B cell (primary cell): Measurements from ENCODE around the gene TTC23L. TPM values are rescaled to one million over a fixed set of nuclear protein-coding genes. Genes with fewer than 3 reads are reported as not detected.

Source experiments
- ATAC-seq: fragments of 200-7000 bp; cut with Tn5 transposase; one replicate; pipeline ENCODE4 v1.10.0; 2021; ENCODE audit warnings: low read depth, mild to moderate bottlenecking, moderate number of reproducible peaks, moderate library complexity
- CTCF ChIA-PET: fragments of 350-600 bp; sonication (Branson Sonifier 250); formaldehyde crosslinking; loops from one replicate; lab custom pipeline; 2021; ENCODE audit warnings: antibody characterized with exemption, inconsistent platforms; lab: Charles Lee
- POLR2A ChIA-PET: fragments of 350-600 bp; sonication (Branson Sonifier 250); formaldehyde crosslinking; loops from one replicate; lab custom pipeline; 2021; ENCODE audit warnings: antibody characterized with exemption; lab: Charles Lee
- DNase-seq: peaks from one replicate; pipeline ENCODE4 v3.0.0; 2013
- H2AFZ ChIP-seq: 2 replicates; pipeline ENCODE4 v1.6.1; 2012; ENCODE audit warnings: mild to moderate bottlenecking, low read depth, low read length; ENCODE audit not compliant: insufficient read depth, poor library complexity, severe bottlenecking
- H3K27ac ChIP-seq, 2 donors: 1 replicate in 1 of 2; 2 replicates in 1 of 2; pipeline ENCODE4 v1.5.1; 2012 to 2013; ENCODE audit warnings: low read length in 2 of 2, mild to moderate bottlenecking in 2 of 2, moderate library complexity in 1 of 2
- H3K27me3 ChIP-seq, 4 experiments: fragments of 200-600 bp in 1 of 4; sonication (generic) in 1 of 4; replicated peaks in 1 of 4; 1 replicate in 2 of 4; 2 replicates in 2 of 4; pipeline versions ENCODE4 v1.6.1 to v1.7.0; 2013 to 2016; ENCODE audit warnings: low read length in 3 of 4, mild to moderate bottlenecking in 2 of 4, mixed read lengths in 1 of 4, moderate library complexity in 1 of 4; ENCODE audit not compliant: insufficient read depth in 4 of 4, control insufficient read depth in 3 of 4; ENCODE audit errors: control extremely low read depth in 1 of 4
- H3K36me3 ChIP-seq, 2 experiments: replicated peaks in 1 of 2; 1 replicate in 1 of 2; 2 replicates in 1 of 2; pipeline versions ENCODE4 v1.6.1 to v1.7.1; 2013; ENCODE audit warnings: low read length in 1 of 2; ENCODE audit not compliant: insufficient read depth in 2 of 2, control insufficient read depth in 1 of 2; ENCODE audit errors: control extremely low read depth in 1 of 2, extremely low read depth in 1 of 2
- H3K4me1 ChIP-seq, 2 donors: fragments of 200-600 bp in 1 of 2; sonication (generic) in 1 of 2; 1 replicate in 1 of 2; 2 replicates in 1 of 2; pipeline versions ENCODE4 v1.5.1 to v1.6.1; 2013 to 2017; ENCODE audit warnings: low read length in 2 of 2; ENCODE audit not compliant: control insufficient read depth in 2 of 2, insufficient read depth in 2 of 2
- H3K4me2 ChIP-seq: replicated peaks from 2 replicates; pipeline ENCODE3; 2012; ENCODE audit warnings: mild to moderate bottlenecking, low read depth, low read length; ENCODE audit not compliant: poor library complexity, severe bottlenecking
- H3K4me3 ChIP-seq, 5 experiments: fragments of 200-600 bp in 1 of 5; sonication (generic) in 1 of 5; 1 replicate in 3 of 5; 2 replicates in 2 of 5; pipeline versions ENCODE4 v1.5.1 to v1.7.0; 2011 to 2016; ENCODE audit warnings: low read length in 4 of 5, mild to moderate bottlenecking in 4 of 5, low read depth in 2 of 5, control low read depth in 1 of 5, moderate library complexity in 1 of 5; ENCODE audit not compliant: insufficient read depth in 1 of 5; ENCODE audit errors: control extremely low read depth in 1 of 5, extremely low read depth in 1 of 5
- H3K79me2 ChIP-seq: fragments of 200-600 bp; sonication (generic); one replicate; pipeline ENCODE4 v1.6.0; 2016; ENCODE audit warnings: low read length; ENCODE audit not compliant: control insufficient read depth, insufficient read depth
- H3K9ac ChIP-seq: fragments of 200-600 bp; sonication (generic); 2 replicates; pipeline ENCODE4 v1.6.1; 2017; ENCODE audit warnings: mild to moderate bottlenecking, low read length, moderate library complexity
- H3K9me3 ChIP-seq, 3 donors: one replicate each; pipeline versions ENCODE4 v1.6.1 to v1.7.1; 2013; ENCODE audit warnings: low read length in 2 of 3; ENCODE audit not compliant: control insufficient read depth in 2 of 3, insufficient read depth in 1 of 3; ENCODE audit errors: control extremely low read depth in 1 of 3
- H4K20me1 ChIP-seq: 2 replicates; pipeline ENCODE4 v1.6.0; 2012; ENCODE audit warnings: mild to moderate bottlenecking, low read length; ENCODE audit not compliant: insufficient read depth, control insufficient read depth, poor library complexity, severe bottlenecking
- H3K27ac Mint-ChIP-seq: one replicate; pipeline ENCODE4 v1.8.0; 2021; ENCODE audit warnings: mixed read lengths
- H3K27me3 Mint-ChIP-seq: one replicate; pipeline ENCODE4 v1.8.0; 2021; ENCODE audit warnings: mixed read lengths
- H3K4me1 Mint-ChIP-seq: one replicate; pipeline ENCODE4 v1.8.0; 2021; ENCODE audit warnings: mixed read lengths
- H3K4me3 Mint-ChIP-seq: one replicate; pipeline ENCODE4 v1.8.0; 2021; ENCODE audit warnings: mixed read lengths
- H3K9me3 Mint-ChIP-seq: one replicate; pipeline ENCODE4 v1.8.0; 2022; ENCODE audit warnings: mixed read lengths; ENCODE audit not compliant: insufficient read depth
- CTCF ChIP-seq: fragments of 200-600 bp; IDR thresholded peaks from one replicate; pipeline ENCODE4 v1.8.0; 2022; ENCODE audit warnings: antibody characterized with exemption, mild to moderate bottlenecking
- EZH2 ChIP-seq: IDR thresholded peaks from 2 replicates; pipeline ENCODE4 v1.6.1; 2012; ENCODE audit warnings: borderline replicate concordance, low read depth, mild to moderate bottlenecking, moderate library complexity, low read length; ENCODE audit not compliant: insufficient read depth, poor library complexity, severe bottlenecking
- WGBS: methylation state at CpG from one replicate; pipeline ENCODE4 v1.1.5; 2013; ENCODE audit warnings: missing lambda C conversion rate; ENCODE audit not compliant: insufficient coverage; 5-methylcytosine and 5-hydroxymethylcytosine counted together
- intact Hi-C: fragments of 100-400 bp; cut with micrococcal nuclease; formaldehyde crosslinking; loops from one replicate; pipeline ENCODE4 v1.10.0; 2022
- polyA plus RNA-seq: library from polyadenylated mRNA; depleted of rRNA; stranded (reverse); fragments of >200 nt; gene quantifications from 2 replicates; pipeline ENCODE4 v1.2.3, GENCODE V29; 2012
- total RNA-seq, 2 donors: library from RNA; stranded (reverse); fragments of 120-200 nt in 1 of 2; gene quantifications; 1 replicate in 1 of 2; 2 replicates in 1 of 2; pipeline versions ENCODE4 v1.2.3 to v1.2.4, GENCODE V29; 2013 to 2022

Gene TTC23L
- total and polyA plus RNA-seq, 2 donors (not counting 1 experiment from before 2014, with no cell fraction given), result 0.03 to 0.15 TPM

DNA sequence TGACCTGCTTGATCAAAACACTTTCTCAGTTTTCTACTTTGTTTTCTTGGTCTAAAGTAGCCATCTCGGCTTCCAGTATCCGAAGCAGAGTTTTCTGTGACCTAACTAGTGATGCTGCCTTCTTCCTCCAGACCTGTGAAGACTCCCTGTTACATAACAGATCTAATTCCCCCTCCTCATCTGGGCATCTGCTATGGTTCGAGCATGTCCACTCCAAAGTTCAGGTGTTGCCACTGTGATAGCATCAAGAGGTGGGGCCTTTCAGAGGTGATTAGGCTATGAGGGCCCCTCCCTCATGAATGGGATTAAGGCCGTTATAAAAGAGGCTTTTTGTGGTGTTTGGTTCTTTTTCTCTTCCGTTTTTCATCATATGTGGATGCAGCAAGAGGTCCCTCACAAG is 20.3 kb downstream of the TTC23L start:
- DNase-seq, result no peak
- intact Hi-C loops, result no loop called here
- Histone ChIP-seq H3K4me3 (no peak overlapping the region), H3K27me3 (no peaks in the 10 kb centered on the region), H3K4me2 (no peak overlapping the region), H3K9me3 (no peaks in the 10 kb centered on the region), H4K20me1 (no peaks in the 10 kb centered on the region), H3K36me3 (no peaks in the 10 kb centered on the region), H3K79me2 (no peaks in the 10 kb centered on the region), H2AFZ (no peak overlapping the region), H3K27ac (no peak overlapping the region), H3K4me1 (peaks cover 0 to 5% of the 10 kb centered on the region in 2 donors), H3K9ac (no peak overlapping the region)
- Mint-ChIP-seq H3K4me3 (no peak overlapping the region), H3K27me3 (no peaks in the 10 kb centered on the region), H3K9me3 (no peaks in the 10 kb centered on the region), H3K27ac (no peak overlapping the region), H3K4me1 (peaks cover 6% of the 10 kb centered on the region)
- ATAC-seq, result no peak
- TF ChIP-seq EZH2, result no peak
- no peak for TF ChIP-seq CTCF
- POLR2A ChIA-PET, result no interaction called here
- CTCF ChIA-PET, result interaction anchor here (1.4 kb wide), 1 partner anchor 10 kb away, joined by 3 read pairs; no protein-coding TSS in a partner anchor
- WGBS, result no CpG with 5 or more reads among the region's 5 CpGs

DNA sequence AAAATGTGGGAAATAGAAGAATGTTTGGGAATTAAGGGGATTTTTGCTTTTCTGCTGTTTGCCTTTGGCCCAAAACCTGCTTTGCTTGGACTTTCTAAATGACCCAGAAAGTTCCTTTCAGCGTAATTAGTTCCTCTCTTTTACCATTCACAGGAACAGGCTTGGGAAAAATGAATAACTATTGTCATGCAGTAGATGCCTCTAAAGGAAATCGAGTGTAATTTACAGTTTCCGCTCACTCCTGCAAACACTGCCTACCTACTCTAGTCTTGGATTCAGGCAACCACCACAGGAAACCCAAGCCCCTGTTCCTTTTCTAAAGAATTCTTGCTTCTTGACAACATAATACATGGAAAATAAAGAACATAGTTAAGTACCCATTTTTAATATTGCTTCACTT is 25.0 kb downstream of the TTC23L start:
- Histone ChIP-seq H2AFZ (no peak overlapping the region), H3K27ac (no peak overlapping the region), H3K4me1 (no peaks in the 10 kb centered on the region), H3K9me3 (no peaks in the 10 kb centered on the region), H3K27me3 (no peaks in the 10 kb centered on the region), H3K4me2 (no peak overlapping the region), H3K79me2 (no peaks in the 10 kb centered on the region), H4K20me1 (no peaks in the 10 kb centered on the region), H3K4me3 (no peak overlapping the region), H3K36me3 (no peaks in the 10 kb centered on the region), H3K9ac (no peak overlapping the region)
- CTCF ChIA-PET, result no interaction called here
- no peak for DNase-seq
- ATAC-seq, result no peak
- peaks cover 5% of the 10 kb centered on the region for H3K27me3 Mint-ChIP-seq
- no peaks in the 10 kb centered on the region for H3K9me3 Mint-ChIP-seq
- no peak overlapping the region for H3K27ac Mint-ChIP-seq
- POLR2A ChIA-PET, result no interaction called here
- H3K4me3 Mint-ChIP-seq, result no peak overlapping the region
- no peaks in the 10 kb centered on the region for H3K4me1 Mint-ChIP-seq
- WGBS, result no CpG with 5 or more reads among the region's 3 CpGs
- intact Hi-C loops, result no loop called here
- TF ChIP-seq CTCF (no peak), EZH2 (no peak)
